Memory B cell (primary cell): Measurements from ENCODE around the gene RALGAPA2.
A peak's percentile ranks its signal among the peaks of the same experiment; 100 is the strongest.

Source experiments
- ATAC-seq: fragments of 150-1000 bp; cut with Tn5 transposase; 2 replicates; pipeline ENCODE4 v1.10.0; 2021; ENCODE audit warnings: low read depth, mild to moderate bottlenecking, moderate library complexity
- DNase-seq, 2 donors: peaks; one replicate each; pipeline ENCODE4 v3.0.0; 2022; ENCODE audit warnings: low spot score in 2 of 2
- H3K27ac Mint-ChIP-seq: one replicate; pipeline ENCODE4 v1.8.0; 2022; ENCODE audit warnings: mild to moderate bottlenecking, moderate library complexity, mixed read lengths
- H3K27me3 Mint-ChIP-seq: one replicate; pipeline ENCODE4 v1.8.0; 2022; ENCODE audit warnings: mixed read lengths
- H3K36me3 Mint-ChIP-seq: one replicate; pipeline ENCODE4 v1.8.0; 2022; ENCODE audit warnings: mild to moderate bottlenecking, mixed read lengths
- H3K4me1 Mint-ChIP-seq: one replicate; pipeline ENCODE4 v1.8.0; 2022; ENCODE audit warnings: mixed read lengths
- H3K4me3 Mint-ChIP-seq: one replicate; pipeline ENCODE4 v1.8.0; 2022; ENCODE audit warnings: mild to moderate bottlenecking, moderate library complexity, mixed read lengths
- H3K9me3 Mint-ChIP-seq: one replicate; pipeline ENCODE4 v1.8.0; 2022; ENCODE audit warnings: mixed read lengths

RALGAPA2 gene

DNA sequence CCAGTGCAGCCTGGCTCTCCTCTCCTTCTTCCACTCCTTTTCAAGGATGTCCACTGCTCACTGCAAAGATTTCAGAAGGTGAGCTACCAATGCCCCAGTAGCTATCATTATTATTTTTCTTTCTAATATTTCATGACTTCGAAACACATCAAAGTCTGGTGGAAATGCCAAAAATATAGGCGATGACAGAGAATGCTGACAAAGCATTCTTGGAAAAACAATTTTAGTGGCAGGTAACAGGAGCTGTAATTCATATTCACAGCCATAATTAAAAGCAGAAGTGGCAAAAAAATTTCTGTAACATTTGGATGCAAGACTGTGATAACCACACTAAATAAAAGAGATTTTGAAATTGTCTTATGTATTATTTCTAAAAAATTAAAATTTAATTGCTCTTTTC is 133.6 kb downstream of the RALGAPA2 start:
- H3K4me1 Mint-ChIP-seq = no peaks in the 10 kb centered on the region
- no peaks in the 10 kb centered on the region for H3K9me3 Mint-ChIP-seq
- DNase-seq (no peak), ATAC-seq (no peak)
- peaks cover 28% of the 10 kb centered on the region for H3K36me3 Mint-ChIP-seq
- no peaks in the 10 kb centered on the region for H3K27me3 Mint-ChIP-seq
- no peak overlapping the region for H3K4me3 Mint-ChIP-seq
- no peak overlapping the region for H3K27ac Mint-ChIP-seq

DNA sequence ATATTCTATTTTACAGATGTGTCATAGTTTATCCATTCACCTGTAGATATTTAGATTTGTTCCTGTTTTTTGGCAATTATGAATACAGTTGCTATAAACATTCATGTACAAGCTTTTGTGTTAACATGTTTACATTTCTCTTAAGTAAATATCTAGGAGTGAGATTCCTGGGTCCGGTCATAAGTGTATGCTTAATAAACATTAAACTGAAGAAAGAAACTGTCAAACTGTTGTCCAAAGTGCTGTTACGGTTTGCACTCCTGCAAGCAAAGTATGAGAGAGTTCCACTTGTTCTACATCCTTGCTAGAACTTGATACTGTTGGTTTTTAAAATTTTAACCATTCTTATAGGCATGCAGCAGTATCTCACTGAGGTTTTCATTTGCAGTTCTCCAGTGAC is 138.6 kb downstream of the RALGAPA2 start:
- H3K4me3 Mint-ChIP-seq = no peak overlapping the region
- ATAC-seq = no peak
- no peaks in the 10 kb centered on the region for H3K27me3 Mint-ChIP-seq
- DNase-seq = no peak
- no peak overlapping the region for H3K27ac Mint-ChIP-seq
- peaks cover 2% of the 10 kb centered on the region for H3K4me1 Mint-ChIP-seq
- no peaks in the 10 kb centered on the region for H3K9me3 Mint-ChIP-seq
- H3K36me3 Mint-ChIP-seq = peaks cover 13% of the 10 kb centered on the region

DNA sequence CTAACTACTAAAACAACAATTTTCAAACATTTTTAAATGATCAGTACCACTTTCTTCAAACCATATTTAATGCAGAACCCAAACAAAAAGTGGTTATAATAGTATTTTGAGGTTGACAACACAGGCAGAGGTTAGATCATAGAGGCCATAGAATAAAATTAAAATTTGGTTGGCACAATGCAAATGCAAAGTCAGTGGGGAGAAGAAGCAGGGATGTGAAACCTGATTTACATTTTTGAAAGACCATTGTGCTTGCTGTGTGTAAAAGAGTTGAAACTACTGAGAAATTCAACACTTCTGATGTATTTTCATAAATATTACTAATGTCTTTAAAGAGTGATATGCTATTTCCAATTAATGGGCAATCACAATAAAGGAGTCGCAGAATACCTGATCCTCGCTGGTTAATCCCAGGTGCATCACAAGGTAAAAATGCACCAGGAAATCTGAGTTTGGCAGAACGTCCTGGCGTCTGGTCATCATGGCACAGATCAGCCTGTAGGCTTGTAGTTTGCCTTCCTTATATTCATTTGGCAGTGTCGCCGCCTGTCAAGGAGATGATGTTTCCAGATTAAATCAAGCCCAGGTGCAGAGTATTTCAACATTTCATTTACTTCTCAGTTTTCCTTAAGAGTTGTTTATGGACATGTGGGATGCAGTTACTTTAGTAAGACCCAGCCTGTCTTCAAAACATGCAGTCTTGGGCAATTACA is 141.2 kb downstream of the RALGAPA2 start:
- no peaks in the 10 kb centered on the region for H3K27me3 Mint-ChIP-seq
- H3K4me3 Mint-ChIP-seq = no peak overlapping the region
- peaks cover 15% of the 10 kb centered on the region for H3K36me3 Mint-ChIP-seq
- H3K9me3 Mint-ChIP-seq = no peaks in the 10 kb centered on the region
- DNase-seq = no peak
- ATAC-seq = no peak
- H3K4me1 Mint-ChIP-seq = peaks cover 2% of the 10 kb centered on the region
- H3K27ac Mint-ChIP-seq = no peak overlapping the region

DNA sequence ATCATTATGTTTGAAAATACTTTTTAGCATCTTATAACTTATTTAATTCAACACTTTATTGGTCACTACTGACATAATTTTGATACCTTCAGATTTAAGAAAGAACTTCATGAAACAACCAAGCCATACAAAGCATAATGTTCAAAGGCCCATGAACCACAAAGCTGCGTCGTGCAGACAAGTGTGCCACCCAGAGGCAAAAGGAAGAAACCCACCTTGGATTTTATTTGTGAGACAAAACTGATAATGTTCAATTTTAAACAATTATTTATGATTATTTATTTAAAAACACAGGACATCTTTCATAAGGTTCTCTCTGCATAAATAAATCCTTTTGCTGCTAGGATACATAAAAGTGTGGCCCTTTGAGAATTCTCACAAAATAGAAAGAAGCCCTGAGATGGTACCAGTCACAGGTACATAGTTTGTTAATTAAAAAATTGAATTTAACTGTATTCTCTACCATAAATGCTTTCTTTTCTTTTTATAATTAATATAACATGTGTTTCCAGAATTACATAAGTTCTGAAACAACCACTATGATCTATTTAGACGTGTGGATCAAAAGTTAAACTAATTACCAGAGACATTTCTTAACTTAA is 143.7 kb downstream of the RALGAPA2 start:
- no peak overlapping the region for H3K27ac Mint-ChIP-seq
- H3K9me3 Mint-ChIP-seq = no peaks in the 10 kb centered on the region
- no peak overlapping the region for H3K4me3 Mint-ChIP-seq
- peaks cover 2% of the 10 kb centered on the region for H3K4me1 Mint-ChIP-seq
- ATAC-seq = peak; percentile 29
- H3K27me3 Mint-ChIP-seq = no peaks in the 10 kb centered on the region
- DNase-seq = peak in 1 of 2 donors; percentile 18
- H3K36me3 Mint-ChIP-seq = peaks cover 10% of the 10 kb centered on the region

DNA sequence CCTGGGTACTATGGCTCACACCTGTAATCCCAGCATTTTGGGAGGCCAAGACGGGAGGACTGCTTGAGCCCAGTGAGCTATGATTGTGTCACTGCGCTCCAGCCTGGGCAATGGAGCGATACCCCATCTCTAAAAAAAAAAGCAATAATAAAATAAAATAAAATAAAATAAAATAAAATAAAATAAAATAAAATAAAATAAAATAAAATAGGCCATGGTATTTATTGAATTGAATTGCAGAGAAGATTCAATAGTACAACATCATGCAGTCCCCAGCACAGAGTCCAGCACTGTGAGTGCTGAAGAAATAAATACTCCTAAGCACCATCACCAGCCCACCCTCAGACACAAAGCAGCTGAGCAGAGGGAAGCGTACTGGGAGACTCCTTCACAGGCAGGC is 144.7 kb downstream of the RALGAPA2 start:
- peaks cover 2% of the 10 kb centered on the region for H3K4me1 Mint-ChIP-seq

DNA sequence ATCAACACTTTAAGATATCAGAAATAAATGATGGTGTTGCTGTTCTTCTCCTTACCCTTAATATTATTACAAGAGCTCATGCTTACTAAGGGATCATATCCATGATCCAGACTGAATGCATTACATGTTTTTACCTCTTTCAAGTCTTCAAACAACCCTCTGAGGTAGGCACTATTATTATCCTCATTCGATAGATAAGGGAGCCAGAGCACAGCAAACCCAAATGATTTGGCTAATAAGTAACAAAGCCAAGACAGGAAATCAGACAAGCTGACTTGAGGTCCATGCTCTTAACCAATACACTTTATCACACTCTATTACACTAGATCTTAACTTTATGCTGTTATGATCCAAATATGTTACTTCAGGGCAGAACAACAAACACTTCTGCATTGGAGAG is 145.9 kb downstream of the RALGAPA2 start:
- ATAC-seq = no peak
- H3K4me1 Mint-ChIP-seq = peaks cover 2% of the 10 kb centered on the region
- H3K4me3 Mint-ChIP-seq = no peak overlapping the region

More for the DNA sequence above, 144.7 kb downstream of the RALGAPA2 start:
- ATAC-seq (no peak), DNase-seq (no peak)
- H3K36me3 Mint-ChIP-seq = peaks cover 9% of the 10 kb centered on the region
- no peaks in the 10 kb centered on the region for H3K9me3 Mint-ChIP-seq
- no peak overlapping the region for H3K4me3 Mint-ChIP-seq
- H3K27ac Mint-ChIP-seq = no peak overlapping the region
- H3K27me3 Mint-ChIP-seq = no peaks in the 10 kb centered on the region

DNA sequence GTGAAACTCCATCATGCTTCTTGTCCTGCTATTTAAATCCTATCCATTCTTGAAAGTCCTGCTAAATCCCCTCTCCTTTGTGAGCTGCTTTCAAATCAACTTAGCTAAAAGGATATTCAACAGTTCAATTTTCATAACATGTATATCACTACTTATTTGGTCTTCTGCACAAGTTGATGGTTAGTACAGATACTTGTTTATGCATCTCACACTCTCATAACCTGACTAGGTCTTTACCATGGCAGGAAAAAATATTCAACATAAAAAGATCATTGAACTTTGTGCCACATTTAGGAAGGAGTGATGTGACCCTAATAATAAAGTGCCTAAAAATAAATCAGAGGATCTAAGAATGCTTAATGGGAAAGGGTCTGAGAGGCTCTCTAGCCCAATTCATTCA is 148.2 kb downstream of the RALGAPA2 start:
- Mint-ChIP-seq H3K36me3 (peaks cover 10% of the 10 kb centered on the region), H3K27ac (no peak overlapping the region), H3K9me3 (no peaks in the 10 kb centered on the region), H3K4me3 (no peak overlapping the region), H3K27me3 (no peaks in the 10 kb centered on the region), H3K4me1 (no peaks in the 10 kb centered on the region)
- ATAC-seq (no peak), DNase-seq (no peak)

More for the DNA sequence above, 145.9 kb downstream of the RALGAPA2 start:
- DNase-seq = no peak
- H3K9me3 Mint-ChIP-seq = no peaks in the 10 kb centered on the region
- H3K36me3 Mint-ChIP-seq = peaks cover 7% of the 10 kb centered on the region
- no peak overlapping the region for H3K27ac Mint-ChIP-seq
- no peaks in the 10 kb centered on the region for H3K27me3 Mint-ChIP-seq

DNA sequence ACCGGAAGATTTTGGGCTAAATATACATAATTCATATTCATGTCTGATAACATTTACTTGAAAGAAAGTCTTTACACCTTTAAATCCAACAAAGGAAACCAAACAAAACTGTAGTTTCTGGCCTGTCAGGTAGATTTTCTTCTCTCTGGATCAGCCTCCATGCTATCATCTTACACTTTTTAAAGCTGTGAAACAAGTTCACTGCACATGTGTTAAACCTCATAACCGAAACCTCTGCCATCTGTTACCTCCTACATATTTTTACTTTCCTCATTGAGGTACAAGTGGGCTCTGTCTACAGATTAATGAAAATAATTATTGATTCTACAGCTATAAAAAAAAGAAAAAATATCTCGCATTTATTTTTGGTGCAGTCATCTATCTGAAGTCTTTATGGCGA is 149.9 kb downstream of the RALGAPA2 start:
- Mint-ChIP-seq H3K27me3 (no peaks in the 10 kb centered on the region), H3K27ac (no peak overlapping the region), H3K9me3 (no peaks in the 10 kb centered on the region), H3K4me3 (no peak overlapping the region), H3K4me1 (no peaks in the 10 kb centered on the region), H3K36me3 (peaks cover 15% of the 10 kb centered on the region)
- DNase-seq = no peak
- no peak for ATAC-seq

DNA sequence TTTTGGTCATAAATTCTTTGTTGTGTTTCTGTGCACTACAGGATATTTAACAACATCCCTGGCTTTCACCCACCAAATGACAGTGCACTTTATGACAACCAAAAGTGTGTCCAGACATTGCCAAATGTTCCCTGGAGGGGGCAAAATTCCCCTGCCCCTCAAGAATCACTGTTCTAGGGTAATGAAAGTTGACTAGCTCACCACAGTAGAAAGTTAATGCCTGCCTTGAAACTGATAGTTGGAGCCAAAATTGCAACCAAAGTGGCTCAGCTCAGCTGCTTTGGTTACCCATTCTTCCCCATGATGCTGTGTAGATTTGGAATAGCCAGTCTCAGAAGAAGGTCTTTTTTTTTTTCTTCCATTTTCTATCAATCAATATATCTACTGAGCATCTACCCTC is 150.6 kb downstream of the RALGAPA2 start:
- DNase-seq (no peak), ATAC-seq (no peak)
- no peaks in the 10 kb centered on the region for H3K27me3 Mint-ChIP-seq
- H3K4me3 Mint-ChIP-seq = no peak overlapping the region
- no peaks in the 10 kb centered on the region for H3K4me1 Mint-ChIP-seq
- H3K9me3 Mint-ChIP-seq = no peaks in the 10 kb centered on the region
- peaks cover 12% of the 10 kb centered on the region for H3K36me3 Mint-ChIP-seq
- no peak overlapping the region for H3K27ac Mint-ChIP-seq

DNA sequence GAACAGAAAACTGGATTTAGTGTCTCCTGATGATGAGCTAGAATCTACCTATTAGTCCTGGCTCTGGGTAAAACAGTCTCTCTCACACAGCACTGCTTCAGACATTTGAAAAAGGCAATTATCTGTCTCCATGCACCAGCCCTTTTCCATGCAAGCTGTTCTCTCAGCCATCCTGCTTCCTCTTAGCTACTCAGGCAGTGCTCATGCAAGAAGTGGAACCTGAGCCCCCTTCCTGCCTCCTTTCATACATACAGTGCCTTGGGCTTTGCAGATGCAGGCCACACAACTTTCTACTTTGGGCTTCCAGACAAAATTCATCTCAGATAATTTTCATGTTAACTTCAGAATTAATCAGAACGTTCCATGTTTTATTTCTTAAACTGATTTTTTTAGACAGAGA is 151.3 kb downstream of the RALGAPA2 start:
- H3K27ac Mint-ChIP-seq = no peak overlapping the region
- no peak for DNase-seq
- no peak overlapping the region for H3K4me3 Mint-ChIP-seq
- H3K27me3 Mint-ChIP-seq = no peaks in the 10 kb centered on the region
- H3K9me3 Mint-ChIP-seq = no peaks in the 10 kb centered on the region
- peaks cover 18% of the 10 kb centered on the region for H3K36me3 Mint-ChIP-seq
- no peak for ATAC-seq
- no peaks in the 10 kb centered on the region for H3K4me1 Mint-ChIP-seq

DNA sequence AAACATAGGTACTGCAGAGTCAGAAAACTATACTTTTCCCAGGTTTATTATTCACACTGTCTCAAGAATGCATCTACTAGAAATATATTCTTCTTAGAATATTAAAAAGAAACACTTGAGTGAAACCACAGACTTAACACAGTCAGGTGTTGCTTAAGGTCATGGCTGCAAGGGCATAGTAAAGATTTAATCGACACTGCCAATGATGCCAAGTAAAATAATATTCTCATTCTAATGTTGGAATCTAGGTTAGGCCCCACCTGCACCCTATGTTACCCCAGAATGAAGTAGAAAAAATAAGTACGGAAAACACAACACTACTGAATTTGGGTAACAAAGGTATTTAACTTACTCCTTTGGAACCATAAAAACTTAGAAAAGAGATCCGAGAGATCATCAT is 155.0 kb downstream of the RALGAPA2 start:
- no peak for ATAC-seq
- H3K4me1 Mint-ChIP-seq = no peaks in the 10 kb centered on the region
- H3K27ac Mint-ChIP-seq = no peak overlapping the region
- H3K27me3 Mint-ChIP-seq = no peaks in the 10 kb centered on the region
- no peak overlapping the region for H3K4me3 Mint-ChIP-seq
- H3K9me3 Mint-ChIP-seq = no peaks in the 10 kb centered on the region
- peaks cover 22% of the 10 kb centered on the region for H3K36me3 Mint-ChIP-seq
- no peak for DNase-seq

DNA sequence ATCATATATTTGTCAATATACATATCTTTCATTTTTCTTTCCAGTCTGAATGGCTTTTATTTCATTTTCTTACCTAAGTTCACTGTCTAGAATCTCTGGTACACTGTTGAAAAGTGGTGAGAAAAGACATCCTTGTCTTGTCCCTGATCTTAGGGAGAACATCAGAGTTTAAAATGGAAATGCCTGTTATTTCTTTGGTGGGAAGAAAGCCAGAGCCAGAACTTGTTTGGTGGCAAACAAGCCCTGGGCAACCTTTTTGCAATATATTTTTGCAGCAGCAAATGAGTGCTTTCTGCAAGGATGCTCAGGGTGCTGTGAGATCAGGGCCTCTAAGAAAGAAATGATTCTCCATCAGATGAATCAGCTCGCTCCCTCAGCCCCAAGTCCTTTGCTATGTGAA is 156.6 kb downstream of the RALGAPA2 start:
- no peaks in the 10 kb centered on the region for H3K27me3 Mint-ChIP-seq
- ATAC-seq = no peak
- peaks cover 20% of the 10 kb centered on the region for H3K36me3 Mint-ChIP-seq
- no peak overlapping the region for H3K27ac Mint-ChIP-seq
- H3K4me3 Mint-ChIP-seq = no peak overlapping the region
- no peaks in the 10 kb centered on the region for H3K9me3 Mint-ChIP-seq
- no peak for DNase-seq
- no peaks in the 10 kb centered on the region for H3K4me1 Mint-ChIP-seq

DNA sequence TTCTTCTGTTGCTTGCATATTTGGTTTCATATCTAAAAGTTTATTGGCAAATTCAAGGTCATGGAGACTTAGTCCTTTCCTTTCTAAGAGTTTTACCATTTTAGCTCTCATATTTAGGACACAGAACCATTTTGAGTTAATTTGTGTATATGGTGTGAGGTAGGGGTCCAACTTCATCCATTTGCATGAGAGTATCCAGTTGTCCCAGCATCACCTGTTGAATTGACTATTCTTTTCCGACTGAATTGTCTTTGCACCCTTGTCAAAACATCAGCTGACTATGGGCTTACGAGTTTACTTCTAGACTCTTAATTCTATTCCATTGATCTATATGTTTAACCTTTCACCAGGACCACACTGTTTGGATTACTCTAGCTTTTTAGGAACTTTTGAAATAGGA is 157.5 kb downstream of the RALGAPA2 start:
- H3K9me3 Mint-ChIP-seq = no peaks in the 10 kb centered on the region
- H3K27me3 Mint-ChIP-seq = no peaks in the 10 kb centered on the region
- peaks cover 17% of the 10 kb centered on the region for H3K36me3 Mint-ChIP-seq
- no peaks in the 10 kb centered on the region for H3K4me1 Mint-ChIP-seq
- H3K27ac Mint-ChIP-seq = no peak overlapping the region
- DNase-seq = no peak
- no peak for ATAC-seq
- no peak overlapping the region for H3K4me3 Mint-ChIP-seq

DNA sequence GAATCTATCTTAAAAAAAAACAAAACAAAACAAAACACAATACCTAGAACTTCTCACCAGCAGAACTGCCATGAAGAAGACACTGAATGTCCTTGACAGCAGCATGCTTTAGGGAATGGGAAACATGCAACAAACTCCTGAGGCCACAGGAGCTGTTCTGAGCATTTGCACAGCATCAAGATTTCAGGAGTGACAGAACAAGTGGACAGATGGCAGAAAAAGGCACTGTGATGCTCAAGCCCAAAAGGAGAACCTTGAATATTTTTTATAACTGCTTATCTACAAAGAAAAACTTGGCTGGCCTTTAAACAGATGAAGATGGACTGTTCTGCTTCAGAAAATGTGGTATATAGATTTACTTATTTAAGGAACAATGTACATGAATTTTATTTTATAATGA is 158.9 kb downstream of the RALGAPA2 start:
- Mint-ChIP-seq H3K27ac (no peak overlapping the region), H3K4me1 (no peaks in the 10 kb centered on the region), H3K27me3 (no peaks in the 10 kb centered on the region), H3K36me3 (peaks cover 12% of the 10 kb centered on the region), H3K4me3 (no peak overlapping the region), H3K9me3 (no peaks in the 10 kb centered on the region)
- DNase-seq (no peak), ATAC-seq (no peak)

DNA sequence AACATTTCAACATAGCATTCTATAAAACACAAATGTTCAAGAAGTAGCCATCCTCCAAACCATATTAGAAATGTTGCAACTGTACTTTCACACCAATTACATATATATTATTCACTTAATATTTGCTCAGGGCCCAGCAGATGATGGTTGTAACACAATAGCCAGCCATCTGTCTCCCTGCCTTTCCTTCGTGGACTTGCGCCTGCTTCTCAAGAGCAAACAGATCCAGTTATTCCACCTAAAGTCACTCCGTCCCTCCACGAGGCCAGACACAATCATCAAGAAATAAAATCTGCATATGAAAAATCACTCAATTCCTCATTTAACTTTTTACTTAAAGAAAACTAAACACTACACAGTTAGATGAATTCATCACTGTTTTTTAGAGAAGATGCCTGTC is 160.4 kb downstream of the RALGAPA2 start:
- no peak overlapping the region for H3K4me3 Mint-ChIP-seq
- DNase-seq (no peak), ATAC-seq (no peak)
- no peaks in the 10 kb centered on the region for H3K9me3 Mint-ChIP-seq
- peaks cover 4% of the 10 kb centered on the region for H3K4me1 Mint-ChIP-seq
- no peaks in the 10 kb centered on the region for H3K27me3 Mint-ChIP-seq
- no peak overlapping the region for H3K27ac Mint-ChIP-seq
- peaks cover 10% of the 10 kb centered on the region for H3K36me3 Mint-ChIP-seq
